ENCODE measurements around the gene STMND1. TPM values are rescaled to one million over a fixed set of nuclear protein-coding genes. Genes with fewer than 3 reads are reported as not detected.

Gene STMND1
- total and polyA plus RNA-seq, 2 of the 8 experiments (the other 6 are each of a cell fraction or from before 2014, with no cell fraction given), result not detected

- Histone ChIP-seq H3K4ac (replicated peaks; ENCODE audit: insufficient read length, low read depth, low read length) (no peak overlapping the region), H3K27me3 (replicated peaks in 1 of 4; ENCODE audit: control insufficient read depth in 3 of 4, extremely low read depth in 1 of 4, insufficient read depth in 3 of 4, low read length in 3 of 4) (no peaks in the 10 kb centered on the region), H4K91ac (replicated peaks; ENCODE audit: insufficient read length, low read length) (no peak overlapping the region), H2BK15ac (ENCODE audit: low read length) (no peak overlapping the region), H3K4me1 (replicated peaks in 1 of 4; ENCODE audit: control insufficient read depth in 3 of 4, insufficient read depth in 4 of 4, low read length in 3 of 4) (no peaks in the 10 kb centered on the region; a peak in 1 of 7 replicates), H3K36me3 (ENCODE audit: control insufficient read depth in 2 of 4, insufficient read depth in 4 of 4, low read length in 3 of 4) (no peaks in the 10 kb centered on the region), H4K20me1 (replicated peaks in 1 of 2; ENCODE audit: control insufficient read depth in 1 of 2, insufficient read depth in 2 of 2, low read length in 2 of 2) (no peaks in the 10 kb centered on the region), H2BK20ac (ENCODE audit: low read length) (no peak overlapping the region), H4K5ac (ENCODE audit: insufficient read length, low read depth, low read length) (no peak overlapping the region), H2BK5ac (ENCODE audit: low read depth, low read length) (no peak overlapping the region), H2BK120ac (replicated peaks; ENCODE audit: low read depth, low read length) (no peak overlapping the region), H3K23ac (ENCODE audit: insufficient read length) (no peak overlapping the region), H2AFZ (ENCODE audit: low read length) (0 out of 2 replicates have a peak overlapping the region, but pooled peaks have one; percentile 31), H3K9me3 (ENCODE audit: insufficient read depth in 2 of 2, low read depth in 1 of 2, low read length in 1 of 2) (no peaks in the 10 kb centered on the region), H4K8ac (ENCODE audit: extremely low read depth, insufficient read depth, low read length) (no peak overlapping the region), H3K23me2 (ENCODE audit: low read depth, low read length) (no peaks in the 10 kb centered on the region), H3K27ac (ENCODE audit: low read depth, low read length) (no peak overlapping the region), H3K14ac (ENCODE audit: insufficient read length) (no peak overlapping the region), H3K79me1 (ENCODE audit: low read depth, low read length) (no peaks in the 10 kb centered on the region), H3K9ac (replicated peaks in 1 of 4; ENCODE audit: extremely low read depth in 1 of 4, low read depth in 3 of 4, low read length in 3 of 4) (no peak overlapping the region), H2BK12ac (ENCODE audit: low read depth, low read length) (no peak overlapping the region), H3K18ac (ENCODE audit: extremely low read depth, low read length) (no peak overlapping the region), H3K4me3 (ENCODE audit: extremely low read depth in 1 of 4, insufficient read depth in 2 of 4, low read depth in 3 of 4, low read length in 4 of 4) (no peak overlapping the region), H3K79me2 (ENCODE audit: control insufficient read depth in 1 of 2, insufficient read depth in 2 of 2, low read length in 2 of 2) (no peaks in the 10 kb centered on the region), H3K56ac (replicated peaks; ENCODE audit: insufficient read length, low read depth, low read length) (no peak overlapping the region), H2AK5ac (ENCODE audit: low read depth, low read length) (no peak overlapping the region), H3K4me2 (ENCODE audit: insufficient read depth in 1 of 2, low read depth in 2 of 2, low read length in 2 of 2) (no peak overlapping the region)
- ChIA-PET CTCF (ENCODE audit: partially characterized antibody) (interaction anchor here (0.6 to 1.1 kb wide), 3 partner anchors 11 to 86 kb away, joined by 3 to 7 read pairs (median 3); no protein-coding TSS in a partner anchor), POLR2A (ENCODE audit: partially characterized antibody) (no interaction called here)
- FAIRE-seq, result no peak
- TF ChIP-seq JUND (IDR thresholded peaks at IDR 0.05; ENCODE audit: low read length), result no peak
- no peak for TF ChIP-seq SP1 (IDR thresholded peaks at IDR 0.05; ENCODE audit: low read depth, low read length)
- TF ChIP-seq, protein P1, sequence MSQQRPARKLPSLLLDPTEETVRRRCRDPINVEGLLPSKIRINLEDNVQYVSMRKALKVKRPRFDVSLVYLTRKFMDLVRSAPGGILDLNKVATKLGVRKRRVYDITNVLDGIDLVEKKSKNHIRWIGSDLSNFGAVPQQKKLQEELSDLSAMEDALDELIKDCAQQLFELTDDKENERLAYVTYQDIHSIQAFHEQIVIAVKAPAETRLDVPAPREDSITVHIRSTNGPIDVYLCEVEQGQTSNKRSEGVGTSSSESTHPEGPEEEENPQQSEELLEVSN (IDR thresholded peaks at IDR 0.05), result peak; percentile 79
- TF ChIP-seq CBX8 (IDR thresholded peaks at IDR 0.05; ENCODE audit: borderline replicate concordance, low read depth, low read length), result no peak
- no peak for TF ChIP-seq SAP30 (IDR thresholded peaks at IDR 0.05; ENCODE audit: insufficient read depth, insufficient replicate concordance, low read length)
- no peak for TF ChIP-seq SIX5 (IDR thresholded peaks at IDR 0.05; ENCODE audit: low read depth, low read length)
- TF ChIP-seq TEAD4 (IDR thresholded peaks at IDR 0.05; ENCODE audit: low read depth, low read length), result no peak
- TF ChIP-seq HDAC6 (IDR thresholded peaks at IDR 0.05; ENCODE audit: low read depth, low read length), result no peak
- peak; percentile 31; the same call in 1 of the 2 replicates for TF ChIP-seq MAX (IDR thresholded peaks at IDR 0.05)
- TF ChIP-seq YY1 (IDR thresholded peaks at IDR 0.05; ENCODE audit: low read depth, low read length), result no peak
- no peak for TF ChIP-seq TAF1 (IDR thresholded peaks at IDR 0.05; ENCODE audit: low read depth, low read length)
- DNase-seq (ENCODE audit: low read depth in 1 of 2, low spot score in 2 of 2), result no peak
- WGBS, 2 experiments (ENCODE audit: extremely low coverage in 1 of 2, insufficient coverage in 1 of 2, insufficient read length in 1 of 2, insufficient replicate concordance in 2 of 2, low coverage in 1 of 2, low lambda C conversion rate in 2 of 2, missing lambda C conversion rate in 1 of 2), result 71% methylated on average over 2 of the region's 2 CpGs; no CpG with 5 or more reads in 1 of the 2 experiments
Measured at GRCh38 chr6:17178326-17178725, 76.5 kb downstream of the STMND1 start.

Measured in H1 (cell line).